ENCODE measurements around the gene PTCHD4.

DNA sequence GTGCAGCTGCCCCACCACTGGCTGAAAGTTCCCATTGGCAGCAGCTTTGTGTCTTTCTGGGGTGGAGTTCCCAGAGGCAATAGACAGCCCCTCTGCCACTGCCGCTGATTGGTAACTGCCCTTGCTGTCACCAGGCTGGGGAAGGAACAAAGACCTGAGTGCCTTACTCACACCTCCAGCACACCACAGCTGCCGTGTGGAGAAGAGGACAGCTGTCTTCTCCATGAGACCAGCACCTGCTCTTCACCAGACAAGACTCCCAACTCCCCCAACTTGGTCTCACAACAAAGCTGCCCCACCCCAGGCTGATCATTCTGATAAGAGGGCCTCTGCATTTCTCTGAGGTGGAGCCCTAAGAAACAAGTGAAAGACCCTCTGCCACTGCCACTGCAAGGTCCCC lies 39.7 kb upstream of the PTCHD4 start:
- TF ChIP-seq CTCF (IDR thresholded peaks at IDR 0.05; ENCODE audit: poor library complexity, severe bottlenecking) (no peak), EZH2 (IDR thresholded peaks at IDR 0.05; ENCODE audit: borderline replicate concordance, insufficient read depth, low read length, poor library complexity, severe bottlenecking) (no peak), TAF1 (IDR thresholded peaks at IDR 0.05; ENCODE audit: low read depth) (no peak), POLR2AphosphoS5 (IDR thresholded peaks at IDR 0.05) (no peak), SMC3 (conservative IDR thresholded peaks at IDR 0.05; ENCODE audit: poor library complexity) (no peak), EP300 (conservative IDR thresholded peaks at IDR 0.05; ENCODE audit: poor library complexity, severe bottlenecking) (no peak), RAD21 (conservative IDR thresholded peaks at IDR 0.05) (no peak), MXI1 (conservative IDR thresholded peaks at IDR 0.05; ENCODE audit: poor library complexity, severe bottlenecking) (no peak)
- TF ChIP-seq, protein P1, sequence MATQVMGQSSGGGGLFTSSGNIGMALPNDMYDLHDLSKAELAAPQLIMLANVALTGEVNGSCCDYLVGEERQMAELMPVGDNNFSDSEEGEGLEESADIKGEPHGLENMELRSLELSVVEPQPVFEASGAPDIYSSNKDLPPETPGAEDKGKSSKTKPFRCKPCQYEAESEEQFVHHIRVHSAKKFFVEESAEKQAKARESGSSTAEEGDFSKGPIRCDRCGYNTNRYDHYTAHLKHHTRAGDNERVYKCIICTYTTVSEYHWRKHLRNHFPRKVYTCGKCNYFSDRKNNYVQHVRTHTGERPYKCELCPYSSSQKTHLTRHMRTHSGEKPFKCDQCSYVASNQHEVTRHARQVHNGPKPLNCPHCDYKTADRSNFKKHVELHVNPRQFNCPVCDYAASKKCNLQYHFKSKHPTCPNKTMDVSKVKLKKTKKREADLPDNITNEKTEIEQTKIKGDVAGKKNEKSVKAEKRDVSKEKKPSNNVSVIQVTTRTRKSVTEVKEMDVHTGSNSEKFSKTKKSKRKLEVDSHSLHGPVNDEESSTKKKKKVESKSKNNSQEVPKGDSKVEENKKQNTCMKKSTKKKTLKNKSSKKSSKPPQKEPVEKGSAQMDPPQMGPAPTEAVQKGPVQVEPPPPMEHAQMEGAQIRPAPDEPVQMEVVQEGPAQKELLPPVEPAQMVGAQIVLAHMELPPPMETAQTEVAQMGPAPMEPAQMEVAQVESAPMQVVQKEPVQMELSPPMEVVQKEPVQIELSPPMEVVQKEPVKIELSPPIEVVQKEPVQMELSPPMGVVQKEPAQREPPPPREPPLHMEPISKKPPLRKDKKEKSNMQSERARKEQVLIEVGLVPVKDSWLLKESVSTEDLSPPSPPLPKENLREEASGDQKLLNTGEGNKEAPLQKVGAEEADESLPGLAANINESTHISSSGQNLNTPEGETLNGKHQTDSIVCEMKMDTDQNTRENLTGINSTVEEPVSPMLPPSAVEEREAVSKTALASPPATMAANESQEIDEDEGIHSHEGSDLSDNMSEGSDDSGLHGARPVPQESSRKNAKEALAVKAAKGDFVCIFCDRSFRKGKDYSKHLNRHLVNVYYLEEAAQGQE (IDR thresholded peaks at IDR 0.05; ENCODE audit: borderline replicate concordance) = no peak
